LNCAP (cell line): ENCODE results near the gene CDH13.
A peak's percentile ranks its signal among the peaks of the same experiment; 100 is the strongest.

Experiments
- CTCF ChIP-seq: fragments of 450-650 bp; IDR thresholded peaks from 2 replicates; pipeline ENCODE4 v1.5.1; 2017; ENCODE audit warnings: mild to moderate bottlenecking

Gene CDH13

GRCh38 chr16:82587289-82587688 lies 39.5 kb upstream of the CDH13 start:
- TF ChIP-seq CTCF, result no peak

DNA sequence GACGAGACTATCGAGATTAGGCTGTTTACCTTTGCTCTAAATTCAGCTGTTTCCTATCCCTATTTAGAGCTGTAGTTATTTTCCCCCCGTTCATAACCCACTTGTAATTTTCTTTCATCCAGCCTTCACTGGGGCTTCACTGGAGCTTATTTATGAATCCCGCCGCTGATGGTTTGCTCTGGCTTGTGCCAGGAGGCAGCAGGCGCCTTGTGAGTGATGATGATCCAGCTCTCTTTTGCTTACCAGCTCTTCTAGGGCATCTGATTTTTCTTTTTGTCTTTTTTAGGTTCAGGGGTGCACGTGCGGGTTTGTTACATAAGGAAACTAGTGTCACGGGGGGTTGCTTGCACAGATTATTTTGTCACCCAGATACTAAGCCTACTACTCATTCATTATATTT lies 37.4 kb upstream of the CDH13 start:
- no peak for TF ChIP-seq CTCF

DNA sequence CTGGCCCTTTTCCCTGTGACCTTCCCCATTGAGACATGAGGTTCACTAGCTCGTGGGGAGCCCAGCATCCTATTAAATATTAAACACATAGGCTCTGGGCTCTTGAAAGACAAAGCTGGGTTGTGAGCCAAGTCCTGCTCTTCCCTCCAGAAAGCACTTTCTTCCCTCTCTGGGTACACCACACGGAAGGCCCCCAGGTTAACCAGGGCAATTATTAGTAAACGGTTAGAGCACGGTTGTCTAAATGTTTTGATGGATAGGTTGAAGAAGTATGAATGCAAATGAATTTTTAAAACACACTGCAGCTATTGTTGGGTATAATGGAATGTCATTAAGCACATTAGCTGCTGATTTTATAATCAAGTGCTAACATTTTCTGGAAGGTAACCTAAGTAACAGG lies 32.7 kb upstream of the CDH13 start:
- TF ChIP-seq CTCF, result no peak

DNA sequence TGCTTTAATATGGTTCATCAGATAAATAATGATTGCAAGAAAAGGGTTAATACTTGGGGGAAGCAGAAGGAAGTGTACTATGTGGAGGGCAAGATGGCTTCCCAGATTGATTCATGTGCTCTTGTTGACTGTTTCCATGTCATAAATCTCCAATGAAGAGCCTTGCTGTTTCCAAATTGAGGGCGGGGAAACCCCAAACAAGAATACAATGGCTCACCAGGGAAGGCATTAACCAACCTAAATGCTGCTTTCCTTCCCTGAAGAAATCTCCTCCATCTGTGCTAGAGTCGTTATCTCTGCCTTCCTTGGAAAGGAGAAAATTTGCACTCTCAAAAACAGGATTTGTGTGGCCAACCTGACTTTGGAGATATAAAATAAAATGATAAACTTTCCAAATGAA lies 28.0 kb upstream of the CDH13 start:
- no peak for TF ChIP-seq CTCF

- TF ChIP-seq CTCF, result no peak
These were observed 24.7 kb upstream of the CDH13 start for GRCh38 chr16:82601989-82602640.

- peak; percentile 59 for TF ChIP-seq CTCF
These were observed 22.9 kb upstream of the CDH13 start for GRCh38 chr16:82603784-82604411.

DNA sequence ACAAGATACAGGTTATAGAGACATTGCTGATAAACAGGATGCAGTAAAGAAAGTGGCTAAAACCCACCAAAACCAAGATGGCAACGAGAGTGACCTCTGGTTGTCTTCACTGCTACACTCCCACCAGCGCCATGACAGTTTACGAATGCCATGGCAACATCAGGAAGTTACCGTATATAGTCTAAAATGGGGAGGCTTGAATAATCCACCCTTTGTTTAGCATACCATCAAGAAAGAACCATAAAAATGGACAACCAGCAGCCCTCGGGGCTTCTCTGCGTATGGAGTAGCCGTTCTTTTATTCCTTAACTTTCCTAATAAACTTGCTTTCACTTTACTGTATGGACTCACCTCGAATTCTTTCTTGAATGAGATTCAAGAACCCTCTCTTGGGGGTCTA lies 21.7 kb upstream of the CDH13 start:
- no peak for TF ChIP-seq CTCF
